ENCODE measurements around the gene CBL.

The CBL gene

GRCh38 chr11:119315131-119316015 is 109.2 kb downstream of the CBL start:
- DNase-seq: no peak

DNA sequence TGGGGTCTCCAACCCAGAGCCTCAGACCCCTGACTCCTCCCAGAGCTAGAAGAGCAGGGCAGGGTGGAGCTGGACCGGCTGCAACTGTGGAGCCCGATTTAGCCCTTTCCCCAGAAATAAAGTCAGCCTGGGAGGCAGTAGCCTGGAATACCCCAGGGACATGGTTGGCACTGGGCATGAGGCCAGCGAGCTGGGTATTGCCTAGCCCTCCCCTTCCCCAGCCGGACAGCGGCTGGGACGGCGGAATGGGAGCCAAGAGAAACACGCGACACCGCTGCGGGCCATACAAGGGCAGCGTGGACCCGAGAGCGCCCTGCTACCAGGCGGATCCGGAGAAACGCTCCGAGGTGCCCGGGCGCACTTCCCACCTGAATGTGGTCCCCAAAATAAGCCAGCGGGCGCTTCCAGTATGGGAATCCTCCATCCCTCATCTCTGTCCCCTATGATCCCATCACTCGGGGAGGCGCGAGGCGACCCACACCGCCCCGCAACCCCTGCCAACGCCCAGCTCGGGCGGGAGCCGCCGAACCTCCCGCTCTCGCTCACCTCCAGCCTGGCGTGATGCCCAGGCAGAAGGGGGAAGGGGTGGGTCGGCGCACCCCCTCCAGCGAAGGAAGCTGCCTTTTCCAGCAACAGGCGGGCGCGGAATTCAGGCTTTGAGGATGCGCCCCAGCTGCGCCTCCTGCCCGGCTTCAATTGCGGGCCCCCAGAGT is 110.0 kb downstream of the CBL start:
- no peak for DNase-seq

DNA sequence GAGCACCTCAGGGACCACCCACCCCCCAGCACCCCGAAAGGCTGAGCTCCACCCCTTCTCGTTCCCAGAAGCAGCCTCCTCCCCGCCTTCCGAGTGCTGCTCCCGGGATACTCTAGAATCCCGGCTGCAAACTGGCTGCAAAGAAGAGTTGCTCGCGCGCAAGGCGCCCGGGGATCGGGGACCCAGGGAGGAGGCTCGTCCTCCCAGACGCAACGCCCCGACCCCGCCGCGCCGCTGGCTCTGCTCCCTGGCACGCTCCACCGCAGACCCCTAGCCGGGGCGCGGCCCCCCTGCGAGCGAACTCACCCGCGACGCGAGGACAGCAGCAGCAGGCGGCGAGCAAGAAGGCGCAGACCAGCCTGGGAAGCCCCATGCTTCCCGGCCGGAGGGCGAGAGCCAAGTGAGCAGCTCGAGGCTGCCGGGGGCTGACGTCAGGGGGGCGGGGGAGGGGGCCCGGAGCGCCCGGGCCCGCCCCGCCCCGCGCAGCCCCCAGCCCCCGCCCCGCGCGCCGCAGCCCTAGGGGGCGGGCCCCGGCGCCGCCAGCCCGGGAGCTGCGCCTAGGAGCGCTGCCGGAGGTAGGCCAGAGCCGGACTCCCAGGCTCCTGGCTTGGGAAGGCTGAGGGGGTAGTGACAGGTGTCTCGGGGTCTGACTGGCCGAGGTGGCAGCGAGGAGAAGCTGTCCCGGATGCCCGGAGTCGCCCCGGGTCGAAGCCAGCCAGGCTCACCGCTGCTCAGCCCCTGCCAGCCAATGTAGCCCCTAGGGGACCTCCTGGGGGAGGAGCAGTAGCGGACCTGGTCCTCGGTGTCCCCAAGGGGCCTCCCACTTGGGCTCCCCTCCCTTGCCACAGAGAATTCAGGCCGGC is 110.8 kb downstream of the CBL start, which contains the start of gene MCAM:
Gene MCAM, minus strand, starts transcription at position 402 of the 863 bp plus-strand sequence. Its CDS starts 29 bp downstream, at position 373.
- DNase-seq: no peak

- no peak for DNase-seq
Observed at GRCh38 chr11:119317592-119318239, 111.6 kb downstream of the CBL start.

- DNase-seq: no peak
Observed at GRCh38 chr11:119318240-119319135, 112.3 kb downstream of the CBL start.

DNA sequence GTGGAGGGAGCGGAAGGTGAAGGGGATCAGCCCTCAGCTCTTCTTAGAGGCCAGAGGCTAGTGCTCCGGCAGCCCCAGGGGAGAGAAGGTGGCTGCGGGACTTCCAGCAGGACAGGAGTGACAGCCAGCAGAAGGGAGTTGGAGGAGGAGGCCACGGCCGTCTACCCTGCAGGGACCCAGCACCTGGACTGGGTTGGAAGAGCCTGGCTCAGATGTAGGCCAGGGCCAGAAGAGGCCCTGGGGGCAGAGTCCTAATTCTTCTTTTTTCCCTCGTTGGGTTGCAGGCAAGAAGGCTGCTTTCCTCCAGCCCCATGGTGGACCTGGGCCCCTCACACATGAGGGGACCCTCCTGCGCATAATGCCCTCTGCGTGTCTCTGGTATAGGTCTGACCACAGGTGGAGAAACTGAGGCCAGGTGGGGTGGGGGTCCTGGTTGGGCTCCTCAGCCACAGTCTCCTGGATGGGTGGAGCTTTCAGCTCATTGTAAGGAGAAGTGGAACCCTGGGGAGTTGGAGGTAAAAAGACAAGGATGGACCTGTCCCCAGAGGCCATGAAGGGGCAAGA is 113.1 kb downstream of the CBL start:
- DNase-seq: no peak

GRCh38 chr11:119319700-119320239 is 113.6 kb downstream of the CBL start:
- DNase-seq: no peak

DNA sequence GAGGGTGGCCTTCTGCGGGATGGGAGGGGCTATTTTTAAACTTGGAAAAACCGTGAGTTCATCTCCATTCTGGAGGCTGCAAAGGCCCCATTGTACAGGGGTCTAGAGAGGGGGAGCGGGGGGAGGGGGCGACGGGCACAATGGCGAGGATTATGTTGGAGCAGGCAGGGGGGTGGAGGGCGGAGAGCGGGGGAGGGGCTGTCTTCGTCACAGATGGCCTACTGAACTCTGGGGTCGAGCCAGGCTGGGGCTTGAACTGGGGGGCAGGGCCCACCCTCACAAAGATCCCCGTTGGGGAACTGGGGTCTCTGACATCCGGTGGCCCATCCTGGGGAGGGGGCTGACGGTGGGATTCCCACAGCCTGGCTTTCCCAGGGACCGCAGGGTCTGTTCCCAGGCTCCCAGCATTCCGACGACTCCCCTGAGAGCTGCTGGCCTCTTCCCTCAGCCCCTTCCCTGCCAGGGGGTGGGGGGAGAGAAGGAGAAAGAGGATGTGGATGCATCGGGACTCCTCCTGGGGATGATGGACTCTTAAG is 114.2 kb downstream of the CBL start:
- DNase-seq: no peak

DNA sequence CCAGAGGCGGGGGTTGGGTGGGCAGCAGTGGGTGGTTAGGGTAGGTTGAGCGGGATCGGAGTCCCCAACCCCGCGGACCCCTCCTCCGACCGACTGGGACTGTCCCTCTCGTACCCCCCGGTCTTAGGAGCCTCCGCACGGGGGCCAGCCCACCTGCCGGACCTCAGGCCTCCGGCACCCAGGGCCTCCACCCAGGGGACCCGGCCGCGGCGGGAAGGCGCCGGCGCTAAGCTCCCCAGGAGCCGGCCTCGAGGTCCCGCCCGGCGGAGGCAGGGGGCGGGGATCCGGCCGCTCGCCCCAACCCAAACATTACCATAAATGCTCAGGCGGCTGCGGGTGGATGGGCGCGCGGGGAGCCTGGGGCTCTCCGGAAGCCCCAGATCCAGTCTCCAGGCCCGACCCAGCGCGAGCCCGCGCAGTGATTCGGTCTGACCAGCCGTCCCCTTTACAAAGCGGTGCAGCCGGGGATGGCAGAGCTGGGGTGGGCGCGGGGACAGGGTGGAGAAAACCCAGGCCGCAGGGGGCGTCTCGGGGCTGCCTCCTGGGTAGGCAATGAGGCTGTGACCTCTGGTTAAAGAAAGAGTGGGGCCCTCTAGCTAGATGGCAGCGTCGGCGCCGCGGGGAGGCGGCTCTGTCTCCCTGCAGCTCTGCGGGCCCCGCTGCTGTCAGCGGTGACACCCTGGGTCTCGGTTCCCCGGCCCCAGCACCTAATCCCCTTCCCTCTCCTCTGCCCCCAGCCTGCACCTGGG is 114.8 kb downstream of the CBL start:
- peak; percentile 66 for DNase-seq

- no peak for DNase-seq
Observed at GRCh38 chr11:119322360-119322739, 116.2 kb downstream of the CBL start.

- DNase-seq: no peak
Observed at GRCh38 chr11:119322921-119323531, 116.9 kb downstream of the CBL start.

GRCh38 chr11:119323532-119324033 is 117.4 kb downstream of the CBL start:
- peak; percentile 42 for DNase-seq

DNA sequence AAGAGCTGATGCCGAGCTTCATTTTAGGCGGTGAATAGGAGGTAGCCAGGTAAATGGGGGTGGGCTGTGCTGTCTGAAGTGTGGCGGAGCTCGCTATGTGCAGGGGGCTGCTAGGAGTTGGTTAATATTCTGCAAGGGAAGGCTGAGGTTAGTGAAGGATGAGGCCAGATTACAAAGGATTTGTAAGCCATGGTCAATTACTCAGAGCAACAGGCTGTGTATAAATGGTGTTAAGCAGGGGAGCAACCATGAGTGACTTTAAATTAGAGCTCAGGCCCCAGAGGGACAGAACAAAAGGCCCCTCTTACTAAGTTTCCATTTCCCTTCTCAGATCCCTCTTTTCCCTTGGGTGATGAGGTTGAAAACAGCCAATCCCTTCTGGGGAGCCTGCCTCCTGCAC is 118.0 kb downstream of the CBL start:
- DNase-seq: no peak

GRCh38 chr11:119329320-119329719 is 123.2 kb downstream of the CBL start:
- DNase-seq: no peak

GRCh38 chr11:119330237-119330636 is 124.1 kb downstream of the CBL start:
- no peak for DNase-seq

- DNase-seq: no peak
Observed at GRCh38 chr11:119332111-119332765, 126.1 kb downstream of the CBL start.

GRCh38 chr11:119334174-119334930 is 128.2 kb downstream of the CBL start, which contains the start of gene RNF26:
Gene RNF26 (plus strand): TSS chr11:119334527. CDS start chr11:119335123, 596 bp downstream.
- peak; percentile 99 for DNase-seq

Data from KG1 (cell line).